Liver (tissue), 3 donors: ENCODE data around the gene SLC34A3.

ENCODE experiments used
- FOXA1 ChIP-seq: IDR thresholded peaks from 2 replicates; pipeline ENCODE4 v1.6.1; 2016; ENCODE audit warnings: antibody characterized with exemption
- HNF4A ChIP-seq, 2 donors: conservative IDR thresholded peaks; 2 replicates each; pipeline ENCODE4 v1.6.1; 2016; ENCODE audit warnings: antibody characterized with exemption in 2 of 2, mild to moderate bottlenecking in 2 of 2
- RXRA ChIP-seq, 2 donors: IDR thresholded peaks; 2 replicates each; pipeline ENCODE4 v1.6.1; 2017 to 2018; ENCODE audit warnings: antibody characterized with exemption in 2 of 2, mild to moderate bottlenecking in 1 of 2
- TAF1 ChIP-seq: conservative IDR thresholded peaks from 2 replicates; pipeline ENCODE4 v1.6.1; 2016; ENCODE audit warnings: antibody characterized with exemption, mild to moderate bottlenecking
- YY1 ChIP-seq: IDR thresholded peaks from 2 replicates; pipeline ENCODE4 v1.6.1; 2016; ENCODE audit warnings: antibody characterized with exemption, mild to moderate bottlenecking
- TF ChIP-seq, protein P1 (sequence below): fragments of 150-350 bp; IDR thresholded peaks from 2 replicates; pipeline ENCODE4 v1.5.1; 2017; ENCODE audit warnings: improper control_type of control experiment, low read depth, low read length; ENCODE audit not compliant: missing input control
- TF ChIP-seq, protein P2 (sequence below): IDR thresholded peaks from 2 replicates; pipeline ENCODE4 v1.6.1; 2016; ENCODE audit warnings: antibody characterized with exemption
- donor health status: healthy.
- donor health status: healthy.

DNA sequence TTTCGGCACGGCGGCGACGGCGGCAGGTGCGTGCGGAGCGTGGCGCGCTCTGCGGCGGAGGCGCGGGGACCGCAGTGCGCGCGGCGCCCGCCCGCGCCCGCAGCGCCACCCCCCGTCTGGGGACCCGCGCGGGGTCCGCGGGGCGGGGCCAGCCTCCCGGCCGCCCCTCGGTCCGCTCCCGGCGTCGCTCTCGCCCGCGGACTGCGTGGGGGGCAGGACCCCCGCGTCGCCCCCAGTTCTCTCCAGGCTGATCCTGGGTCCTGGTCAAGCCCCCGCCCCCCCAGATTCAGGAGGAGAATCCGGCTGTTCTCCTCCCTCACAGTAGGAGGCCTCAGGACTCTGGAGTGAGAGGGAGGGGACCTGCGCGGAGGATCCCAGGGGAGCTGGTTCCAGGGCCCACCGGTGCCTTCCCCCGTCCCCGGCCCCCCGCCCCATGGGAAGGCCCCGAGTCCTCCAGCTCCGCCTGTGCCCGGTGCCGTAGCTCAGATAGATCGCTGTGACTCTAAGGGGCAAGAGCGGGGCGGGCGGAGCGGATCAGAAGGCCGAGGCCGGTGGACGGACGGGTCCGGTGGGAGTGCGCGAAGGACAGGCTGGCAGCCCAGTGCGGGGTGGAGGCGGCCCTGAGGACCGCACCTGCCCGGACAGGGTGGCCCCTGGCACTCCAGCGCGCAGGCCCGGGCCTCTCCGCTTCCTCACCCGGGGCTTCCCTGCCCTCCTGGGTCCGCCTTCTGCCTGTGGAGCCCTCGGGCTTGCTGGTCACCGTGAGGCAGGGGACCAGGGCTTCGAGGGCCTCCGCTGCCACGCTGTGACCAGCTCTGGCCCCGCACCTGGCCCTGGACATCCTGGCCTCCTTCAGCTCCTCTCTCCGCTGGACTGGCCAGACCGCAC is 8.3 kb upstream of the SLC34A3 start, which contains the start of gene RNF208:
- TF ChIP-seq, protein P1, sequence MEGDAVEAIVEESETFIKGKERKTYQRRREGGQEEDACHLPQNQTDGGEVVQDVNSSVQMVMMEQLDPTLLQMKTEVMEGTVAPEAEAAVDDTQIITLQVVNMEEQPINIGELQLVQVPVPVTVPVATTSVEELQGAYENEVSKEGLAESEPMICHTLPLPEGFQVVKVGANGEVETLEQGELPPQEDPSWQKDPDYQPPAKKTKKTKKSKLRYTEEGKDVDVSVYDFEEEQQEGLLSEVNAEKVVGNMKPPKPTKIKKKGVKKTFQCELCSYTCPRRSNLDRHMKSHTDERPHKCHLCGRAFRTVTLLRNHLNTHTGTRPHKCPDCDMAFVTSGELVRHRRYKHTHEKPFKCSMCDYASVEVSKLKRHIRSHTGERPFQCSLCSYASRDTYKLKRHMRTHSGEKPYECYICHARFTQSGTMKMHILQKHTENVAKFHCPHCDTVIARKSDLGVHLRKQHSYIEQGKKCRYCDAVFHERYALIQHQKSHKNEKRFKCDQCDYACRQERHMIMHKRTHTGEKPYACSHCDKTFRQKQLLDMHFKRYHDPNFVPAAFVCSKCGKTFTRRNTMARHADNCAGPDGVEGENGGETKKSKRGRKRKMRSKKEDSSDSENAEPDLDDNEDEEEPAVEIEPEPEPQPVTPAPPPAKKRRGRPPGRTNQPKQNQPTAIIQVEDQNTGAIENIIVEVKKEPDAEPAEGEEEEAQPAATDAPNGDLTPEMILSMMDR: no peak
- TF ChIP-seq HNF4A (conservative IDR thresholded peaks at IDR 0.05) (no peak), RXRA (IDR thresholded peaks at IDR 0.05) (no peak), TAF1 (no peak), FOXA1 (no peak), YY1 (no peak)
- TF ChIP-seq, protein P2, sequence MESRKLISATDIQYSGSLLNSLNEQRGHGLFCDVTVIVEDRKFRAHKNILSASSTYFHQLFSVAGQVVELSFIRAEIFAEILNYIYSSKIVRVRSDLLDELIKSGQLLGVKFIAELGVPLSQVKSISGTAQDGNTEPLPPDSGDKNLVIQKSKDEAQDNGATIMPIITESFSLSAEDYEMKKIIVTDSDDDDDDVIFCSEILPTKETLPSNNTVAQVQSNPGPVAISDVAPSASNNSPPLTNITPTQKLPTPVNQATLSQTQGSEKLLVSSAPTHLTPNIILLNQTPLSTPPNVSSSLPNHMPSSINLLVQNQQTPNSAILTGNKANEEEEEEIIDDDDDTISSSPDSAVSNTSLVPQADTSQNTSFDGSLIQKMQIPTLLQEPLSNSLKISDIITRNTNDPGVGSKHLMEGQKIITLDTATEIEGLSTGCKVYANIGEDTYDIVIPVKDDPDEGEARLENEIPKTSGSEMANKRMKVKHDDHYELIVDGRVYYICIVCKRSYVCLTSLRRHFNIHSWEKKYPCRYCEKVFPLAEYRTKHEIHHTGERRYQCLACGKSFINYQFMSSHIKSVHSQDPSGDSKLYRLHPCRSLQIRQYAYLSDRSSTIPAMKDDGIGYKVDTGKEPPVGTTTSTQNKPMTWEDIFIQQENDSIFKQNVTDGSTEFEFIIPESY: no peak
